Measurements from ENCODE around the gene CFAP61. TPM values are rescaled to one million over a fixed set of nuclear protein-coding genes. Genes with fewer than 3 reads are reported as not detected.

Gene CFAP61
- polyA plus RNA-seq, 1 experiment = not detected

Small RNA genes within 50 kb of the gene (small RNA-seq; reads per million reads assigned to genes)
- not detected for gene RN7SL690P (ENCODE audit: insufficient read length, low read depth)

Other genes starting within 250 kb of the CFAP61 start
- 59.6 and 85.1 TPM in 2 replicates for gene NAA20, start 35.2 kb upstream of the CFAP61 start, polyA plus RNA-seq (2011; rRNA removed)
- gene CRNKL1, start 66 bp upstream of the CFAP61 start, polyA plus RNA-seq (2011; rRNA removed) = 15.1 and 21.0 TPM in 2 replicates

All from AG04450 (cell line).